OCI-LY1 (cell line): ENCODE data around the gene CCT3.

ENCODE experiments used
- EZH2 ChIP-seq: fragments of 200-600 bp; sonication (generic), shearing (Covaris generic); IDR thresholded peaks from 2 replicates; pipeline ENCODE4 v1.8.0; 2017; ENCODE audit warnings: borderline replicate concordance, mixed run types, mild to moderate bottlenecking, antibody characterized with exemption, low read length, moderate library complexity, mixed read lengths
- TF ChIP-seq, protein P1 (sequence below): fragments of 200-600 bp; sonication (generic), shearing (Covaris generic); IDR thresholded peaks from 2 replicates; pipeline ENCODE4 v1.5.1; 2017; ENCODE audit warnings: mild to moderate bottlenecking, antibody characterized with exemption, low read length, moderate library complexity, mixed read lengths

DNA sequence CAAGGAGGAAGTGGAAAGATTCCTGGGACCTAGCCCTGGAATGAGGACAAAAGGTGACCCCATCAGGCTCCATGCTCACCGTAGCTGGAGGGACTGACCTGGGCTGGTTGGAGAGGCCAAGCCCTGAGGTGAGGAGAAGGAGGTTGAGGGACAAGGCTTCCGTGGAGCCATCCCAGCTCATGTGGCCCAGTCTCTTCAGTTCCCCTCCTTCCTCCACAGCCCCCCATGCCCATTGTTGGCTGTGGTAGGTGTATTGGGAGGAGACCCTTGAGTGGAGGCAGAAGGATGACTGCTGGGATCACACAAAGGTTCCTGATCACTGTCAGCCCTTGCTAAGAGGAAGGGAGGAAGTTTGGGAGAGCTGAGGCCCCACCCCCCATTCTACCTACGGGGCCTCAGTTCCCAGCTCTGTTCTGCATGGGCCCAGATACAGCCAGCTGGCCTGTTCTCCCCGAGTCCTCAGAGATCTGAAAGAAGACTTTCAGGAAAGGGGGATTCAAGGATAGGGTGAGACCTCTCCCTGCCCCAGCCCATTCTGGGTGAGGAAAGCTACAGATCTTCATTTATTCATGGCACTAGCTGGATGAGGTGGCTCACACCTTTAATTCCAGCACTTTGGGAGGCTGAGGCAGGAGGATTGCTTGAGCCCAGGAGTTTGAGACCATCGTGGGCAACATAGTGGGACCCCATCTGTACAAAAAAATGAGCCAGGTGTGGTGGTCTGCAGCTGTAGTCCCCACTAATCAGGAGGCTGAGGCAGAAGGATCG lies 48.2 kb upstream of the CCT3 start:
- TF ChIP-seq, protein P1, sequence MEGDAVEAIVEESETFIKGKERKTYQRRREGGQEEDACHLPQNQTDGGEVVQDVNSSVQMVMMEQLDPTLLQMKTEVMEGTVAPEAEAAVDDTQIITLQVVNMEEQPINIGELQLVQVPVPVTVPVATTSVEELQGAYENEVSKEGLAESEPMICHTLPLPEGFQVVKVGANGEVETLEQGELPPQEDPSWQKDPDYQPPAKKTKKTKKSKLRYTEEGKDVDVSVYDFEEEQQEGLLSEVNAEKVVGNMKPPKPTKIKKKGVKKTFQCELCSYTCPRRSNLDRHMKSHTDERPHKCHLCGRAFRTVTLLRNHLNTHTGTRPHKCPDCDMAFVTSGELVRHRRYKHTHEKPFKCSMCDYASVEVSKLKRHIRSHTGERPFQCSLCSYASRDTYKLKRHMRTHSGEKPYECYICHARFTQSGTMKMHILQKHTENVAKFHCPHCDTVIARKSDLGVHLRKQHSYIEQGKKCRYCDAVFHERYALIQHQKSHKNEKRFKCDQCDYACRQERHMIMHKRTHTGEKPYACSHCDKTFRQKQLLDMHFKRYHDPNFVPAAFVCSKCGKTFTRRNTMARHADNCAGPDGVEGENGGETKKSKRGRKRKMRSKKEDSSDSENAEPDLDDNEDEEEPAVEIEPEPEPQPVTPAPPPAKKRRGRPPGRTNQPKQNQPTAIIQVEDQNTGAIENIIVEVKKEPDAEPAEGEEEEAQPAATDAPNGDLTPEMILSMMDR: no peak
- TF ChIP-seq EZH2: no peak
